GM08714 (cell line): ENCODE results near the gene BUD23.

Source experiments
- H3K4me3 ChIP-seq: fragments of 200-500 bp; sonication (Bioruptor generic); 2 replicates; pipeline ENCODE4 v1.5.1; 2014; ENCODE audit warnings: mild to moderate bottlenecking, low read length, inconsistent platforms
- ZNF274 ChIP-seq: IDR thresholded peaks from 2 replicates; pipeline ENCODE4 v1.6.1; 2012; ENCODE audit warnings: mild to moderate bottlenecking, low read depth, low read length

BUD23 gene

GRCh38 chr7:73678862-73679261 is 4.5 kb upstream of the BUD23 start:
- no peak overlapping the region for H3K4me3 ChIP-seq
- no peak for TF ChIP-seq ZNF274

GRCh38 chr7:73679709-73680108 is 3.7 kb upstream of the BUD23 start:
- TF ChIP-seq ZNF274 = no peak

GRCh38 chr7:73680501-73680900 is 2.9 kb upstream of the BUD23 start:
- H3K4me3 ChIP-seq = no peak overlapping the region
- TF ChIP-seq ZNF274 = no peak

More at GRCh38 chr7:73679709-73680108, 3.7 kb upstream of the BUD23 start:
- H3K4me3 ChIP-seq = no peak overlapping the region

GRCh38 chr7:73681031-73681430 is 2.4 kb upstream of the BUD23 start:
- no peak overlapping the region for H3K4me3 ChIP-seq
- no peak for TF ChIP-seq ZNF274

GRCh38 chr7:73682745-73683055 is 697 bp upstream of the BUD23 start:
- no peak for TF ChIP-seq ZNF274
- peak overlapping the region; percentile 77 for H3K4me3 ChIP-seq

- no peak for TF ChIP-seq ZNF274
- H3K4me3 ChIP-seq = peak overlapping the region; percentile 97
These were observed 644 bp downstream of the BUD23 start for GRCh38 chr7:73683788-73684693.

GRCh38 chr7:73685311-73685710 is 1.9 kb downstream of the BUD23 start:
- H3K4me3 ChIP-seq = no peak overlapping the region
- no peak for TF ChIP-seq ZNF274

- no peak for TF ChIP-seq ZNF274
These were observed 4.9 kb downstream of the BUD23 start for GRCh38 chr7:73688288-73688687.

GRCh38 chr7:73690646-73691045 is 7.2 kb downstream of the BUD23 start:
- no peak overlapping the region for H3K4me3 ChIP-seq
- no peak for TF ChIP-seq ZNF274

More at GRCh38 chr7:73688288-73688687, 4.9 kb downstream of the BUD23 start:
- no peak overlapping the region for H3K4me3 ChIP-seq

GRCh38 chr7:73696372-73696771 is 13.0 kb downstream of the BUD23 start:
- no peak overlapping the region for H3K4me3 ChIP-seq
- TF ChIP-seq ZNF274 = no peak

- TF ChIP-seq ZNF274 = no peak
- H3K4me3 ChIP-seq = no peak overlapping the region
These were observed 15.0 kb downstream of the BUD23 start for GRCh38 chr7:73698410-73698809.

DNA sequence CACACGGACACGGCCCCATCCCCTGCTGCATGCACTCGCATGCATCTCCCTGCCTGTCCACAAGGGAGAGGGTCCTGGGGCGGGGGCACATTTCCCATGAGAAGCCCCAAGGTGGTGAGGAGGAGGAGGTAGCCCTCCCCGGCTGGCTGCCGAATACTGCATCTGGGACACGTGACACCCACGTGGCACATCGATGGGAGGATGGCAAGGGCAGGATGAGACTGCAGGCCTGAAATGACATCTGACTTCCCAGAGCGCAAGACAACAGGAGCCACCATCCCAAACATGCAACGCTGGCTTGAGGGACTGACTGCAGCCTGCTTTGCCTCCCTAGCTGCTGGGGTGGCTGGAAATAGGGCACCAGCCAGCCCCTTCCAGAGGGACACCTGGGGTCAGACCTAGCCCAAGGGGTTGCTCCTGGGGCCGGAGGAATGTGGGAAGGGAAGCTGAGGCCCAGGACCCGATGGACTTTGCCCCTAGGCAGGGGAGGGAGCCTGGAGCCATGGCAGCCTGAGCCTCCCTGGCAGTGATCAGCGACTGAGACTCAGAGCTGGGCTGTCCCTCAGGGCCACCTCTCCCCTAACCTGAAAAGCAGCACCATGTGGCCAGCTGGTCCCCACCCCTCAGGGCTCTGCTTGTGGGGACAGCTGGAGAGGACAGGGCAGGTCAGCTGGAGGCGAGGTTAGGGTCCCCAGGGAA is 16.1 kb downstream of the BUD23 start:
- H3K4me3 ChIP-seq = no peak overlapping the region
- TF ChIP-seq ZNF274 = no peak

DNA sequence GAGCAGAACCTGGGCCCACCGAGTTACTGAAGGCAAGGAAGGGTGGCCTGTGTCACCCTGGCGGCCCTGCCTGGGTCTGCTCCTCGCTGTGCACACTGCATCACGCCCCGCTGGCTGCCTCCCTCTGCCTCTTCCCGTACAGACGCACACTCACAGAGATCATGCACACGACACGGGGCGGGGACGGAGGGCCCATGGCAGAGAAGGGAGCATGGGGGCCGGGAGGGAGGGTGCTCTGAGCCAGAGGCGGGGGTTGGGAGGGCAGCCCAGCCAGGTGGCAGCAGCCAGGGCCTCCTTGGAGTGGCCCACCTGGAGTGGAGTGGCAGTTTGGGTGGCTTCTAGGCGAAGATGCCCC is 16.6 kb downstream of the BUD23 start:
- no peak overlapping the region for H3K4me3 ChIP-seq
- no peak for TF ChIP-seq ZNF274

- H3K4me3 ChIP-seq = no peak overlapping the region
- no peak for TF ChIP-seq ZNF274
These were observed 17.3 kb downstream of the BUD23 start for GRCh38 chr7:73700581-73701134.
